SK-N-MC (cell line): ENCODE measurements around the gene DSC2.

ENCODE experiments used
- EZH2 ChIP-seq: fragments of 200-600 bp; sonication (generic); IDR thresholded peaks from one replicate; pipeline ENCODE4 v1.6.1; 2017; ENCODE audit warnings: antibody characterized with exemption
- POLR2AphosphoS5 ChIP-seq: IDR thresholded peaks from 2 replicates; pipeline ENCODE4 v1.6.1; 2012; ENCODE audit warnings: mild to moderate bottlenecking, low read depth, low read length, borderline replicate concordance

DNA sequence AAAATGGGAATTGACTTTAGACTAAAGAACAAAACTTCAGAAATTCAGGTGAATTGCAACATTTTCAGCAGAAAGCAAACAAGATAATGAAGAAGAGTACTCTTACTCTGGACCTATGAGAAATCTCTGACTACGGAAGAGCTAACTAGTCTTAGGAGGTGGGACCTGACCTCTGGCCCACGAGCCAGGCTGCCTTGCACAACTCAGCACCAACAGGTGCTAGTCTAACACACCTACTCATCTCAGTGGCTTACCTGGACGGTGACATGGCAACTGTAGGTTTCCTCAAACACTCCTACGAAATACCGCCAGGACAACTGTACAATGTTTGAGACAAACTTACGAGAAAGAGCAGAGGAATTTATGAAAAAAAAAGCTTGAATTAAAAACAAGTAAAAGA is 56.6 kb downstream of the DSC2 start:
- TF ChIP-seq POLR2AphosphoS5 (no peak), EZH2 (no peak)
